GM12875 (cell line): Measurements from ENCODE around the gene GATAD2B.

Experiments
- H3K4me3 ChIP-seq: one replicate; pipeline ENCODE4 v1.5.1; 2011; ENCODE audit warnings: low read depth, low read length, control low read depth
- CTCF ChIP-seq: IDR thresholded peaks from 2 replicates; pipeline ENCODE4 v1.5.1; 2011; ENCODE audit warnings: low read depth, mild to moderate bottlenecking, control low read depth, inconsistent platforms, low read length, moderate library complexity, borderline replicate concordance; ENCODE audit not compliant: insufficient read depth

GATAD2B gene

DNA sequence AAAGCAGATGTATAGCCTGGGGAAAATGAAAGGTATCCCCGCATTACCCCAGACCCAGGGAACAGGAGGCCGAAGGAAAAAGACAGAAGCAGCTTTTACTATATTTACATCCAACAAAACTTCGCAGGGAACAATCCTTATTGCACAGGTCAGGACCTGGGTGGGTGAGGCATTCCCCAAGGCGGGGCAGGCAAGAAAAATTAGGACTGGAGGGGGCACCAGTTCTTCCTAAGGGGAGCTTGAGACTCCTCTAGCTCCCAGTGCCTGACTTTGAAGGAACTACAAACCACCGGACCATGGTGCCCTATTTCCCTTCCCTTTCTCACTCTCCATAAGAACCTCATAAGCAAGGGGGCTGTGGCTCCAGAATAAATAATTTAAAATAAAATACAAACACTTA, 6.7 kb upstream of the GATAD2B start:
- TF ChIP-seq CTCF, result no peak
- H3K4me3 ChIP-seq, result no peak overlapping the region

DNA sequence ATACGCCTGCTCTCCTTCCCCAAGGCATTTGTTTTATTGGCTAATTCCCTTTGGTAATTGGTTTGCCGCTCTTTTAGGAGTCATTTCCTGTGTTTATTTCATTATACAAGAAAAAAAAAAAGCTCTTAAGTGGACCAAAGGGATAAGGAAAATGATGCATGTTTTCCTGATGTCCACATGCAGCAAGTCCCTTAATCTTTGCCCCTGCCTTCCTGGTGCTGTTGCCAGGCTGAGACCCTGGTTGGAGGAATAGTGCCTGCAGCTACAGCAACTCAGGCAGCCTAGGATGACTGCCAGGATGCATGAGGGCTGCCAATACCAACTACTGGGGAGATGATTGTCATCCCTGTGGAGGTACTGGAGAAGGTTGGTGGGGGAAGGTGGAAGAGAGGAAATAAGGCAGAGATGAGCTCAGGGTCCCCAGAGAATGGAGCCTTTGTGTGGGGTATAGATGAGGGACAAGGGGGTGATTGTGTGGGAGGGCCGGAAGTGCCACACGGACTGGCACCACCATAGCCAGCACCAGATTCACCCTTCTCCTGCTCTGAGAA, 6.1 kb upstream of the GATAD2B start:
- H3K4me3 ChIP-seq, result no peak overlapping the region
- TF ChIP-seq CTCF, result no peak

GRCh38 chr1:153928245-153928644, 5.5 kb upstream of the GATAD2B start:
- no peak overlapping the region for H3K4me3 ChIP-seq
- no peak for TF ChIP-seq CTCF

GRCh38 chr1:153926405-153926804, 3.6 kb upstream of the GATAD2B start:
- no peak overlapping the region for H3K4me3 ChIP-seq
- TF ChIP-seq CTCF, result no peak

DNA sequence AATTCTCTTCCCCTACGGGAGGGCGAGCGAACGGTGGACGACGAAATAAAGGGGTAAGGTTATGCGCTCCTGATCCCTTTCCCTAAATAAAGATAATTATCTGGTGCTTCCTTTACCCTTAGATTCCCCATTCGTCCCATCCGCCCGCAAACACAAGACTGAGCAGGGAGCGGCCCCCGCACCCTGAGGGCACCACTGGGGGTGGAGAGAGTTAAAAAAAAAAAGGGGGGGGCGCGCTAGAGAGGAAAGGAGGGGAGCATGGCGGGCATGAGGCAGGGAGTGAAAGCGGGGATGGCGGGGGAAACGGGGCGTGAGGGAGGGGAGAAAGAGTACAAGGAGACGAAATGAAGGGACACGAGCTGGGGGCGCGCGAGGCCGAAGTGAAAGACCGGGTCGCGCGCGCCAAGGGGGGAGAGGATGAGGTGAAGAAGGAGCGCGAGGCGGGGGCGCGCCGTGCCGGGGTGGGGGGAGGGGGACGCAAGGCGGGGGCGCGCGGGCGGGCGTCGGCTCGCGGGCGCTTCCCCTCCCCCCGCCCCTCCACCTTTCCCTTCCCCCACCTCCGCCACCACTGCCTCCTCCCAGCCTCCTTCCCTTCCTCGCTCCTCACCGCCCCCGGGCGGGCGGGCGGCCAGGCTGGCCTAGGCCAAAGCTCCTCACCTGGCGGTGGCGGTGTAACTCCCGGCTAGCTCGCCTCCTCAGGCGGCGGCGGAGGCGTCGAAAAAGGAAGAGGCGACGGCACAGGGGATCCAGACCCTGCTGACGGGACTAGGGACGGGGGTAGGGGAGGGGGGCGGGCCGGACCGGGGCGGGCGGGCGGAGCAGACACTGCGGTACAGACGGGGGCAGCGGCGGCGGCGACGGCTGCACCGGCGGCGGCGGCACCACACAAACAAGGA, 448 bp downstream of the GATAD2B start:
- TF ChIP-seq CTCF, result peak; percentile 25; the same call in 1 of the 2 replicates
- peak overlapping the region; percentile 67 for H3K4me3 ChIP-seq

DNA sequence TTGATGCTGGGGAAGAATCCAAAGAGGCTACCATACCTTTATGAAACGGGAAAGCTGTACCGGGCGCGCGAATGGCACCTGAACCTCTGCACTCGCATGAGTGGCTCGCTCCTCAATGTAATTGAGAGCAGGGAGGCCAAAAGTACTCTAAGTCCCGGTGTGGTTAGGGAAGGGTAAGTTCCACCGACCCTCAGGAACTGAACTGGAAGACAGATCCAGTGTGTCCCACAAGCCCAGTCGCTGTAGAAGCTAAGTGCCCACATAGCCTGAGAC, 1.0 kb downstream of the GATAD2B start:
- peak overlapping the region; percentile 67 for H3K4me3 ChIP-seq
- TF ChIP-seq CTCF, result no peak
